ENCODE measurements around the gene SEPTIN1. TPM values are rescaled to one million over a fixed set of nuclear protein-coding genes. Genes with fewer than 3 reads are reported as not detected.

Gene SEPTIN1
- polyA plus RNA-seq, 1 of the 3 experiments (the other 2 are of a cell fraction): 0.25 TPM

DNA sequence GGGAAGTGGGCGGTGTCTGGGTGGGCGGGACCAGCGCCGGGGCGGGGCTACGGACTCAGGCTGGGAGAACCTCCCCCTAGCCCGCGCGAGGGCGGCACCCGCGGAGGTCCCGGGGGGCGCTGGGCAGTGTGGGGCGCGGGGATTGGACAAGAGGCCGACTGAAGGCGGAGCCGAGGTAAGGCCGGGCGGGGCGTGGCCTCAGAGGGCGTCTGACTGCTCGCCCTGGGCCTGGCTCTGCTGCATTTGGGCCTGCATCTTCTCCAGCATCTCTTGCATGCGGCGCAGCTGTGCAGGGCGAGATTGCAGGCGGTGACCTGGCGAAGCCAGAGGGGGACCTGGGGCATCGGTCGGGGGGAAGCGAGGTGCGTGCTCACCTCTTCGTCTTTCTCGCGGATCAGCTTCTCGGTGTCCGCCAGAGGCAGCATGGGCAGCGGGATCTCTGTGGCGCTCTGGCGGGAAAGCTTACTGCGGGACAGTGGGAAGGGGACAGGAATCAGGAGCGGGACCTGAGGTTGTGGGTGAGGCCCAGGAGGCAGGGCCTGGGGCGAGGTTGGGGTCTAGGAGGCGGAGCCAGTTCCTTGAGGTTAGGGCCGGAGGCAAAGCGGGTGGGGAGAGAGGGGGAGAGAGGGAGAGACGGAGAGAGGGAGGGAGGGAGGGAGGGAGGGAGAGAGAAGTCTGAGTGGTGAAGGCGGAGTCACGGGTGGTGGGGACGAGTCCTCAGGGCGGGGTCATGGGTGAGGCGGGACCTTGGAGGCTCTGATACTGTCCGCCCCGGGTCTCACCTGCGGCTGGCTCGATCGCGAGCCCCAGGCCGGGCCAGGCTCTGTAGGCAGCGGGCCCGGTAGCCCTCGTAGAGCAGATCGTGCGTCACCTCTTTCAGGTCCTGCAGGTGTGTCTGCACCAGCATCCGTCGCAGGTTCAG lies 3.9 kb downstream of the SEPTIN1 start:
- Histone ChIP-seq H3K79me2 (ENCODE audit: insufficient read depth) (peaks cover 15% of the 10 kb centered on the region; the same call in 1 of the 2 replicates), H3F3A (replicated peaks; ENCODE audit: insufficient read depth) (peaks cover 19% of the 10 kb centered on the region), H3K36me3 (replicated peaks in 1 of 2; ENCODE audit: control insufficient read depth in 1 of 2, insufficient read depth in 2 of 2, low read length in 1 of 2) (peaks cover 0 to 6% of the 10 kb centered on the region in 2 experiments), H3K27me3 (ENCODE audit: insufficient read depth) (no peaks in the 10 kb centered on the region), H2AFZ (ENCODE audit: low read depth) (peak overlapping the region; percentile 93), H3K4me2 (peak overlapping the region; percentile 100), H3K4me1 (ENCODE audit: control insufficient read depth in 1 of 2, insufficient read depth in 2 of 2, low read depth in 1 of 2, low read length in 1 of 2) (peaks cover 6 to 9% of the 10 kb centered on the region in 2 experiments; a peak in 3 of 4 replicates), H4K20me1 (ENCODE audit: insufficient read depth) (peaks cover 12% of the 10 kb centered on the region; the same call in 1 of the 2 replicates), H3K9me3 (no peaks in the 10 kb centered on the region), H3K9ac (peak overlapping the region; percentile 97), H3K4me3 (ENCODE audit: low read depth in 2 of 2, low read length in 1 of 2) (peak overlapping the region; percentile 70 to 96), H3K9me2 (no peaks in the 10 kb centered on the region), H3K27ac (ENCODE audit: low read depth in 2 of 2, low read length in 1 of 2) (peak overlapping the region; percentile 98 to 99)
- DNase-seq: peak; percentile 98
- TF ChIP-seq POLR2AphosphoS5 (IDR thresholded peaks at IDR 0.05; ENCODE audit: low read depth, low read length): peak; percentile 93
- no peak for TF ChIP-seq NRF1 (IDR thresholded peaks at IDR 0.05; ENCODE audit: low read depth, low read length)
- no peak for TF ChIP-seq RXRA (IDR thresholded peaks at IDR 0.05; ENCODE audit: borderline replicate concordance, low read depth)
- no peak for TF ChIP-seq FOXM1 (IDR thresholded peaks at IDR 0.05; ENCODE audit: low read depth)
- TF ChIP-seq MXI1 (IDR thresholded peaks at IDR 0.05; ENCODE audit: low read depth, low read length): peak; percentile 48; the same call in 1 of the 2 replicates
- peak; percentile 77 for TF ChIP-seq TAF1 (IDR thresholded peaks at IDR 0.05; ENCODE audit: borderline replicate concordance, low read depth, low read length)
- TF ChIP-seq, protein P1, sequence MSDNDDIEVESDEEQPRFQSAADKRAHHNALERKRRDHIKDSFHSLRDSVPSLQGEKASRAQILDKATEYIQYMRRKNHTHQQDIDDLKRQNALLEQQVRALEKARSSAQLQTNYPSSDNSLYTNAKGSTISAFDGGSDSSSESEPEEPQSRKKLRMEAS (IDR thresholded peaks at IDR 0.05; ENCODE audit: low read depth): peak; percentile 57; the same call in 1 of the 2 replicates
- TF ChIP-seq, protein P2, sequence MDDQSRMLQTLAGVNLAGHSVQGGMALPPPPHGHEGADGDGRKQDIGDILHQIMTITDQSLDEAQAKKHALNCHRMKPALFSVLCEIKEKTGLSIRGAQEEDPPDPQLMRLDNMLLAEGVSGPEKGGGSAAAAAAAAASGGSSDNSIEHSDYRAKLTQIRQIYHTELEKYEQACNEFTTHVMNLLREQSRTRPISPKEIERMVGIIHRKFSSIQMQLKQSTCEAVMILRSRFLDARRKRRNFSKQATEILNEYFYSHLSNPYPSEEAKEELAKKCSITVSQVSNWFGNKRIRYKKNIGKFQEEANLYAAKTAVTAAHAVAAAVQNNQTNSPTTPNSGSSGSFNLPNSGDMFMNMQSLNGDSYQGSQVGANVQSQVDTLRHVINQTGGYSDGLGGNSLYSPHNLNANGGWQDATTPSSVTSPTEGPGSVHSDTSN (IDR thresholded peaks at IDR 0.05): no peak
- peak in 1 of 2 experiments; percentile 18; a peak in 1 of 4 replicates for TF ChIP-seq EP300 (IDR thresholded peaks at IDR 0.05; ENCODE audit: borderline replicate concordance in 1 of 2, low read depth in 1 of 2, low read length in 1 of 2)
- TF ChIP-seq YY1 (IDR thresholded peaks at IDR 0.05; ENCODE audit: low read depth): no peak
- TF ChIP-seq ELF1 (IDR thresholded peaks at IDR 0.05): no peak
- no peak for TF ChIP-seq GABPA (IDR thresholded peaks at IDR 0.05; ENCODE audit: low read depth)
- TF ChIP-seq IRF3 (IDR thresholded peaks at IDR 0.05; ENCODE audit: low read depth, low read length): no peak
- peak; percentile 35 for TF ChIP-seq CTCF (IDR thresholded peaks at IDR 0.05)
- TF ChIP-seq ZBTB33 (IDR thresholded peaks at IDR 0.05; ENCODE audit: borderline replicate concordance, low read depth): no peak
- TF ChIP-seq JUND (IDR thresholded peaks at IDR 0.05): no peak
- no peak for TF ChIP-seq RAD21 (IDR thresholded peaks at IDR 0.05; ENCODE audit: low read length)
- WGBS (ENCODE audit: low lambda C conversion rate): 2% methylated on average over 23 of the region's 67 CpGs
- ChIA-PET CTCF (interaction anchor here (0.6 to 2.0 kb wide), 7 partner anchors 17 to 31 kb away, joined by 3 to 11 read pairs (median 3); partner anchors contain the start of genes CD2BP2, ZNF48 and ZNF771), POLR2A (interaction anchor here (0.9 to 1.5 kb wide), 5 partner anchors 9 to 24 kb away, joined by 3 to 9 read pairs (median 3); partner anchors contain the start of gene ZNF48)

Measured in SK-N-SH (cell line).